ENCODE results near the gene RHOG. TPM values are rescaled to one million over a fixed set of nuclear protein-coding genes. Genes with fewer than 3 reads are reported as not detected.

RHOG gene
- total RNA-seq, 1 donor from 2014 or later = 6.6 TPM

GRCh38 chr11:3882655-3883054, 41.9 kb upstream of the RHOG start:
- Mint-ChIP-seq H3K27ac (ENCODE audit: unreplicated experiment) (no peak overlapping the region), H3K9me3 (ENCODE audit: unreplicated experiment) (no peaks in the 10 kb centered on the region)

GRCh38 chr11:3880724-3881123, 40.0 kb upstream of the RHOG start:
- DNase-seq = no peak
- Mint-ChIP-seq H3K4me1 (ENCODE audit: low read depth, unreplicated experiment) (no peaks in the 10 kb centered on the region), H3K9me3 (ENCODE audit: unreplicated experiment) (no peaks in the 10 kb centered on the region), H3K27ac (ENCODE audit: unreplicated experiment) (no peak overlapping the region), H3K27me3 (ENCODE audit: unreplicated experiment) (no peaks in the 10 kb centered on the region), H3K36me3 (ENCODE audit: unreplicated experiment) (no peaks in the 10 kb centered on the region), H3K4me3 (ENCODE audit: unreplicated experiment) (no peak overlapping the region)
- TF ChIP-seq CTCF (IDR thresholded peaks at IDR 0.05; ENCODE audit: partially characterized antibody, unreplicated experiment) = no peak

More at GRCh38 chr11:3882655-3883054, 41.9 kb upstream of the RHOG start:
- Mint-ChIP-seq H3K4me3 (ENCODE audit: unreplicated experiment) (no peak overlapping the region), H3K27me3 (ENCODE audit: unreplicated experiment) (no peaks in the 10 kb centered on the region), H3K4me1 (ENCODE audit: low read depth, unreplicated experiment) (no peaks in the 10 kb centered on the region), H3K36me3 (ENCODE audit: unreplicated experiment) (no peaks in the 10 kb centered on the region)
- no peak for DNase-seq
- no peak for TF ChIP-seq CTCF (IDR thresholded peaks at IDR 0.05; ENCODE audit: partially characterized antibody, unreplicated experiment)

- H3K27me3 Mint-ChIP-seq (ENCODE audit: unreplicated experiment) = no peaks in the 10 kb centered on the region
- no peak overlapping the region for H3K27ac Mint-ChIP-seq (ENCODE audit: unreplicated experiment)
- no peak overlapping the region for H3K4me3 Mint-ChIP-seq (ENCODE audit: unreplicated experiment)
- TF ChIP-seq CTCF (IDR thresholded peaks at IDR 0.05; ENCODE audit: partially characterized antibody, unreplicated experiment) = no peak
- no peaks in the 10 kb centered on the region for H3K36me3 Mint-ChIP-seq (ENCODE audit: unreplicated experiment)
- no peaks in the 10 kb centered on the region for H3K9me3 Mint-ChIP-seq (ENCODE audit: unreplicated experiment)
- no peaks in the 10 kb centered on the region for H3K4me1 Mint-ChIP-seq (ENCODE audit: low read depth, unreplicated experiment)
- no peak for DNase-seq
Observed at GRCh38 chr11:3879967-3880542, 39.3 kb upstream of the RHOG start.

- H3K27ac Mint-ChIP-seq (ENCODE audit: unreplicated experiment) = no peak overlapping the region
- TF ChIP-seq CTCF (IDR thresholded peaks at IDR 0.05; ENCODE audit: partially characterized antibody, unreplicated experiment) = no peak
- H3K9me3 Mint-ChIP-seq (ENCODE audit: unreplicated experiment) = no peaks in the 10 kb centered on the region
- H3K27me3 Mint-ChIP-seq (ENCODE audit: unreplicated experiment) = no peaks in the 10 kb centered on the region
- H3K36me3 Mint-ChIP-seq (ENCODE audit: unreplicated experiment) = no peaks in the 10 kb centered on the region
- no peak for DNase-seq
- no peak overlapping the region for H3K4me3 Mint-ChIP-seq (ENCODE audit: unreplicated experiment)
- H3K4me1 Mint-ChIP-seq (ENCODE audit: low read depth, unreplicated experiment) = no peaks in the 10 kb centered on the region
Observed at GRCh38 chr11:3879216-3879966, 38.6 kb upstream of the RHOG start.

GRCh38 chr11:3878258-3878584, 37.5 kb upstream of the RHOG start:
- no peaks in the 10 kb centered on the region for H3K36me3 Mint-ChIP-seq (ENCODE audit: unreplicated experiment)
- no peak for TF ChIP-seq CTCF (IDR thresholded peaks at IDR 0.05; ENCODE audit: partially characterized antibody, unreplicated experiment)
- H3K27me3 Mint-ChIP-seq (ENCODE audit: unreplicated experiment) = no peaks in the 10 kb centered on the region
- H3K4me3 Mint-ChIP-seq (ENCODE audit: unreplicated experiment) = no peak overlapping the region
- no peak overlapping the region for H3K27ac Mint-ChIP-seq (ENCODE audit: unreplicated experiment)
- DNase-seq = no peak
- no peaks in the 10 kb centered on the region for H3K4me1 Mint-ChIP-seq (ENCODE audit: low read depth, unreplicated experiment)
- no peaks in the 10 kb centered on the region for H3K9me3 Mint-ChIP-seq (ENCODE audit: unreplicated experiment)

Measured in glutamatergic neuron (in vitro differentiated cells).